Endothelial cell of umbilical vein (primary cell): ENCODE measurements around the gene DGCR2. TPM values are rescaled to one million over a fixed set of nuclear protein-coding genes. Genes with fewer than 3 reads are reported as not detected.

ENCODE experiments used
- BruUV-seq: library from RNA; stranded (reverse); fragments of 400-500 nt; replicated peaks from 2 replicates; lab custom pipeline; 2021; lab: Mats Ljungman, UMichigan
- CTCF ChIA-PET: fragments of 300-600, 350-600 bp; sonication (Branson Sonifier 250); formaldehyde crosslinking; loops from one replicate; lab custom pipeline; 2021; ENCODE audit warnings: antibody characterized with exemption, inconsistent platforms; lab: Charles Lee
- POLR2A ChIA-PET: fragments of 300-600, 350-600 bp; sonication (Branson Sonifier 250); formaldehyde crosslinking; loops from one replicate; lab custom pipeline; 2021; ENCODE audit warnings: antibody characterized with exemption, inconsistent platforms; lab: Charles Lee
- DNase-seq: peaks from one replicate; pipeline ENCODE4 v3.0.0-alpha.2; 2011; ENCODE audit warnings: low read depth, low spot score
- FAIRE-seq: peaks from 2 replicates; lab custom pipeline; 2011; peaks lifted over from hg19 to GRCh38; lab: Jason Lieb, UNC
- H2AFZ ChIP-seq: 2 replicates; pipeline ENCODE4 v1.6.0; 2012; ENCODE audit warnings: low read depth, low read length, control low read depth, inconsistent platforms
- H3K27ac ChIP-seq: 2 replicates; pipeline ENCODE4 v1.5.1; 2011; ENCODE audit warnings: low read depth, mild to moderate bottlenecking, control low read depth, low read length, moderate library complexity; ENCODE audit not compliant: insufficient read depth
- H3K27me3 ChIP-seq, 2 experiments: 2 replicates each; pipeline versions ENCODE4 v1.6.0 to v1.6.1; 2011; ENCODE audit warnings: low read length in 2 of 2, mixed read lengths in 1 of 2; ENCODE audit not compliant: control insufficient read depth in 2 of 2, insufficient read depth in 2 of 2
- H3K36me3 ChIP-seq, 2 experiments: 2 replicates in 1 of 2; 3 replicates in 1 of 2; pipeline ENCODE4 v1.5.1; 2011; ENCODE audit warnings: low read length in 2 of 2, mild to moderate bottlenecking in 1 of 2, moderate library complexity in 1 of 2; ENCODE audit not compliant: control insufficient read depth in 2 of 2, insufficient read depth in 2 of 2; ENCODE audit errors: extremely low read depth in 1 of 2
- H3K4me1 ChIP-seq: 3 replicates; pipeline ENCODE4 v1.5.1; 2011; ENCODE audit warnings: mild to moderate bottlenecking, low read length; ENCODE audit not compliant: control insufficient read depth, insufficient read depth; ENCODE audit errors: extremely low read depth
- H3K4me2 ChIP-seq: 2 replicates; pipeline ENCODE4 v1.6.1; 2011; ENCODE audit warnings: low read length, control low read depth, mixed read lengths; ENCODE audit not compliant: insufficient read depth
- H3K4me3 ChIP-seq, 3 experiments: fragments of 200-600 bp in 1 of 3; sonication (generic), shearing (Covaris generic) in 1 of 3; replicated peaks in 1 of 3; 2 replicates each; pipeline ENCODE4 v1.5.1; 2011 to 2016; ENCODE audit warnings: control low read depth in 3 of 3, low read length in 3 of 3, mild to moderate bottlenecking in 2 of 3, inconsistent platforms in 1 of 3, low read depth in 1 of 3, moderate library complexity in 1 of 3; ENCODE audit not compliant: insufficient read depth in 1 of 3
- H3K79me2 ChIP-seq: 2 replicates; pipeline ENCODE4 v1.6.0; 2012; ENCODE audit warnings: low read length, inconsistent platforms; ENCODE audit not compliant: control insufficient read depth, insufficient read depth
- H3K9ac ChIP-seq: replicated peaks from 2 replicates; pipeline ENCODE3; 2011; ENCODE audit warnings: low read length, control low read depth; ENCODE audit not compliant: insufficient read depth; ENCODE audit errors: extremely low read depth
- H3K9me1 ChIP-seq: replicated peaks from 3 replicates; pipeline ENCODE4 v1.6.0; 2011; ENCODE audit warnings: mild to moderate bottlenecking, low read length; ENCODE audit not compliant: control insufficient read depth, insufficient read depth; ENCODE audit errors: extremely low read depth
- H3K9me3 ChIP-seq: replicated peaks from 2 replicates; pipeline ENCODE4 v1.5.1; 2012; ENCODE audit warnings: low read length, inconsistent platforms; ENCODE audit not compliant: control insufficient read depth, insufficient read depth
- H4K20me1 ChIP-seq: replicated peaks from 2 replicates; pipeline ENCODE3; 2011; ENCODE audit warnings: mild to moderate bottlenecking, low read length; ENCODE audit not compliant: control insufficient read depth, insufficient read depth; ENCODE audit errors: extremely low read depth
- CTCF ChIP-seq, 2 donors: IDR thresholded peaks; 1 replicate in 1 of 2; 2 replicates in 1 of 2; pipeline ENCODE4 v1.5.1; 2011; ENCODE audit warnings: low read length in 2 of 2, mild to moderate bottlenecking in 2 of 2, moderate library complexity in 2 of 2, control low read depth in 1 of 2, inconsistent platforms in 1 of 2, low read depth in 1 of 2; ENCODE audit not compliant: insufficient read depth in 1 of 2; ENCODE audit errors: extremely low read depth in 1 of 2
- EZH2 ChIP-seq: IDR thresholded peaks from 2 replicates; pipeline ENCODE4 v1.6.1; 2012; ENCODE audit warnings: borderline replicate concordance, low read depth, mild to moderate bottlenecking, moderate library complexity, low read length, inconsistent platforms; ENCODE audit not compliant: severe bottlenecking
- FOS ChIP-seq: IDR thresholded peaks from 2 replicates; pipeline ENCODE4 v1.6.1; 2011; ENCODE audit warnings: mild to moderate bottlenecking, low read length, moderate library complexity, borderline replicate concordance; ENCODE audit not compliant: insufficient read depth
- GATA2 ChIP-seq: IDR thresholded peaks from 2 replicates; pipeline ENCODE4 v1.7.0; 2011; ENCODE audit warnings: low read depth, mild to moderate bottlenecking, moderate library complexity, mixed read lengths, low read length; ENCODE audit not compliant: insufficient read length, insufficient read depth
- JUN ChIP-seq: IDR thresholded peaks from 2 replicates; pipeline ENCODE4 v1.6.1; 2011; ENCODE audit warnings: borderline replicate concordance, low read depth; ENCODE audit not compliant: insufficient read length, insufficient read depth
- MAX ChIP-seq: IDR thresholded peaks from 2 replicates; pipeline ENCODE4 v1.6.1; 2011; ENCODE audit not compliant: insufficient read depth, insufficient read length
- MYC ChIP-seq: IDR thresholded peaks from one replicate; pipeline ENCODE4 v1.6.1; 2011; ENCODE audit warnings: mild to moderate bottlenecking, low read depth, low read length
- POLR2A ChIP-seq: IDR thresholded peaks from 2 replicates; pipeline ENCODE4 v1.6.1; 2012; ENCODE audit warnings: low read depth, mild to moderate bottlenecking, control low read depth, low read length
- POLR2AphosphoS5 ChIP-seq: IDR thresholded peaks from 2 replicates; pipeline ENCODE4 v1.6.1; 2012; ENCODE audit warnings: low read depth, mild to moderate bottlenecking, control low read depth, low read length, moderate library complexity; ENCODE audit not compliant: insufficient read depth
- dilution Hi-C: fragments of 300-500 bp; cut with MboI; formaldehyde crosslinking; loops from one replicate; pipeline ENCODE4 v1.15.0; 2019; ENCODE audit warnings: low sequenced_read_pairs; ENCODE audit not compliant: extremely low pct_ligation_motif_present
- intact Hi-C: fragments of 100-400 bp; cut with micrococcal nuclease; formaldehyde crosslinking; loops from one replicate; pipeline ENCODE4 v1.10.0; 2022
- polyA plus RNA-seq, 4 experiments: library from polyadenylated mRNA; depleted of rRNA in 3 of 4; stranded (reverse) in 3 of 4; unstranded in 1 of 4; fragments of >200 nt; gene quantifications; 2 replicates each; pipeline versions ENCODE4 v1.2.1 to v1.2.3, GENCODE V29; 2011 to 2012; ENCODE audit warnings: missing spikeins in 1 of 4
- total RNA-seq: library from RNA; stranded (reverse); gene quantifications from 2 replicates; pipeline ENCODE4 v1.2.3, GENCODE V29; 2021

Gene DGCR2
- total and polyA plus RNA-seq, 2 donors (not counting 3 experiments of a cell fraction or from before 2014, with no cell fraction given): 44.8 to 51.2 TPM

GRCh38 chr22:19061471-19062138, 60.6 kb downstream of the DGCR2 start:
- Histone ChIP-seq H3K9me3 (no peaks in the 10 kb centered on the region), H3K4me3 (no peak overlapping the region), H3K9ac (no peak overlapping the region), H4K20me1 (no peaks in the 10 kb centered on the region), H2AFZ (no peak overlapping the region), H3K27ac (no peak overlapping the region), H3K36me3 (peaks cover 2 to 44% of the 10 kb centered on the region in 2 experiments), H3K9me1 (no peaks in the 10 kb centered on the region), H3K4me1 (peaks cover 8% of the 10 kb centered on the region), H3K79me2 (no peaks in the 10 kb centered on the region), H3K4me2 (no peak overlapping the region), H3K27me3 (no peaks in the 10 kb centered on the region)
- FAIRE-seq (no peak), DNase-seq (no peak)
- no TSS peak for BruUV-seq
- TF ChIP-seq GATA2 (no peak), EZH2 (no peak), FOS (no peak), MAX (no peak), MYC (no peak), POLR2AphosphoS5 (no peak), JUN (no peak), POLR2A (no peak), CTCF (IDR thresholded peaks at IDR 0.05; ENCODE audit: extremely low read depth in 1 of 2, insufficient read depth in 1 of 2, low read depth in 1 of 2, low read length in 2 of 2) (no peak)
- ChIA-PET POLR2A (interaction anchor here (0.6 kb wide), 1 partner anchor 155 kb away, joined by 3 read pairs; the partner anchor contains the start of gene DGCR6), CTCF (no interaction called here)
- dilution Hi-C loops (no loop called here), intact Hi-C loops (no loop called here)
